NT2/D1 (cell line): Measurements from ENCODE around the gene ITGA1.
A peak's percentile ranks its signal among the peaks of the same experiment; 100 is the strongest.
"Not testable (repeated sequence)": the region's sequence is repeated elsewhere in the genome, so short reads cannot be mapped to it uniquely, and the experiment has no call there.

Experiments
- DNase-seq: peaks from one replicate; pipeline ENCODE4 v3.0.0-alpha.2; 2011; ENCODE audit warnings: low read depth, low spot score
- H3K27me3 ChIP-seq: 2 replicates; pipeline ENCODE4 v1.6.0; 2011; ENCODE audit warnings: mild to moderate bottlenecking; ENCODE audit not compliant: insufficient read length, insufficient read depth
- H3K36me3 ChIP-seq: 2 replicates; pipeline ENCODE4 v1.6.1; 2011; ENCODE audit warnings: mild to moderate bottlenecking, low read length, mixed read lengths; ENCODE audit not compliant: insufficient read depth, insufficient read length
- H3K4me1 ChIP-seq: 2 replicates; pipeline ENCODE4 v1.5.1; 2011; ENCODE audit not compliant: insufficient read depth, insufficient read length
- H3K4me3 ChIP-seq: 2 replicates; pipeline ENCODE4 v1.5.1; 2011; ENCODE audit warnings: low read depth; ENCODE audit not compliant: insufficient read length
- H3K9ac ChIP-seq: 2 replicates; pipeline ENCODE4 v1.6.0; 2011; ENCODE audit warnings: low read depth; ENCODE audit not compliant: insufficient read length
- H3K9me3 ChIP-seq: 2 replicates; pipeline ENCODE4 v1.5.1; 2011; ENCODE audit warnings: mild to moderate bottlenecking, low read length; ENCODE audit not compliant: insufficient read depth
- SUZ12 ChIP-seq: IDR thresholded peaks from 2 replicates; pipeline ENCODE4 v1.6.1; 2011; ENCODE audit not compliant: insufficient read length, insufficient read depth; ENCODE audit errors: extremely low read depth
- YY1 ChIP-seq: IDR thresholded peaks from 2 replicates; pipeline ENCODE4 v1.6.1; 2011; ENCODE audit not compliant: insufficient read length, insufficient read depth
- ZNF274 ChIP-seq: IDR thresholded peaks from 2 replicates; pipeline ENCODE4 v1.6.1; 2011; ENCODE audit warnings: mild to moderate bottlenecking, low read depth, low read length

The ITGA1 gene

GRCh38 chr5:52787600-52788504, at the start of gene ITGA1, which contains the start of gene PELO:
TSS of gene ITGA1 (plus strand) at chr5:52787916. CDS start at chr5:52788354, 438 bp downstream.
TSS of gene PELO (plus strand) at chr5:52787916. CDS start at chr5:52800395, 12,479 bp downstream.
- Histone ChIP-seq H3K9ac (peak within 1 kb of the TSS; percentile 58), H3K4me3 (peak within 1 kb of the TSS; percentile 49), H3K9me3 (no peaks in the 10 kb centered on the region), H3K36me3 (no peaks in the 10 kb centered on the region), H3K4me1 (no peaks in the 10 kb centered on the region), H3K27me3 (no peaks in the 10 kb centered on the region)
- TF ChIP-seq SUZ12 (no peak), ZNF274 (no peak), YY1 (no peak)
- DNase-seq = peak; percentile 35

GRCh38 chr5:52738095-52738506, 49.6 kb upstream of the ITGA1 start:
- no peak for TF ChIP-seq SUZ12
- TF ChIP-seq ZNF274 = no peak
- TF ChIP-seq YY1 = no peak
- DNase-seq = no peak
- H3K36me3 ChIP-seq = no peaks in the 10 kb centered on the region
- no peak overlapping the region for H3K9ac ChIP-seq
- no peak overlapping the region for H3K4me3 ChIP-seq
- no peaks in the 10 kb centered on the region for H3K4me1 ChIP-seq
- H3K9me3 ChIP-seq = no peaks in the 10 kb centered on the region
- H3K27me3 ChIP-seq = no peaks in the 10 kb centered on the region

- H3K9ac ChIP-seq = no peak overlapping the region
- no peak for DNase-seq
- no peak overlapping the region for H3K4me3 ChIP-seq
- H3K27me3 ChIP-seq = no peaks in the 10 kb centered on the region
- no peak for TF ChIP-seq YY1
- TF ChIP-seq SUZ12 = no peak
- no peak for TF ChIP-seq ZNF274
- no peaks in the 10 kb centered on the region for H3K36me3 ChIP-seq
- H3K4me1 ChIP-seq = no peaks in the 10 kb centered on the region
- H3K9me3 ChIP-seq = no peaks in the 10 kb centered on the region
These were observed 47.7 kb upstream of the ITGA1 start for GRCh38 chr5:52740007-52740406.

- H3K4me1 ChIP-seq = no peaks in the 10 kb centered on the region
- no peak for TF ChIP-seq ZNF274
- no peak for TF ChIP-seq SUZ12
- TF ChIP-seq YY1 = no peak
- no peaks in the 10 kb centered on the region for H3K9me3 ChIP-seq
- no peak overlapping the region for H3K9ac ChIP-seq
- no peak for DNase-seq
- H3K4me3 ChIP-seq = no peak overlapping the region
- H3K36me3 ChIP-seq = no peaks in the 10 kb centered on the region
- H3K27me3 ChIP-seq = no peaks in the 10 kb centered on the region
These were observed 44.7 kb upstream of the ITGA1 start for GRCh38 chr5:52743012-52743411.

- H3K27me3 ChIP-seq = no peaks in the 10 kb centered on the region
- H3K36me3 ChIP-seq = no peaks in the 10 kb centered on the region
- no peak for TF ChIP-seq ZNF274
- no peaks in the 10 kb centered on the region for H3K9me3 ChIP-seq
- DNase-seq = no peak
- no peak overlapping the region for H3K9ac ChIP-seq
- H3K4me1 ChIP-seq = no peaks in the 10 kb centered on the region
- H3K4me3 ChIP-seq = no peak overlapping the region
These were observed 44.2 kb upstream of the ITGA1 start for GRCh38 chr5:52743529-52743928.

GRCh38 chr5:52743970-52744369, 43.7 kb upstream of the ITGA1 start:
- Histone ChIP-seq H3K4me3 (no peak overlapping the region), H3K27me3 (no peaks in the 10 kb centered on the region), H3K36me3 (no peaks in the 10 kb centered on the region), H3K9me3 (no peaks in the 10 kb centered on the region), H3K4me1 (no peaks in the 10 kb centered on the region), H3K9ac (no peak overlapping the region)
- no peak for DNase-seq
- TF ChIP-seq SUZ12 = no peak
- no peak for TF ChIP-seq ZNF274
- TF ChIP-seq YY1 = no peak

GRCh38 chr5:52744867-52745458, 42.8 kb upstream of the ITGA1 start:
- not testable (repeated sequence) for H3K27me3 ChIP-seq, H3K4me3 ChIP-seq, H3K36me3 ChIP-seq, H3K9ac ChIP-seq, DNase-seq, H3K9me3 ChIP-seq, H3K4me1 ChIP-seq

- H3K9me3 ChIP-seq = no peaks in the 10 kb centered on the region
- H3K36me3 ChIP-seq = no peaks in the 10 kb centered on the region
- H3K27me3 ChIP-seq = no peaks in the 10 kb centered on the region
- H3K9ac ChIP-seq = no peak overlapping the region
- H3K4me3 ChIP-seq = no peak overlapping the region
- TF ChIP-seq SUZ12 (no peak), YY1 (no peak), ZNF274 (no peak)
- no peaks in the 10 kb centered on the region for H3K4me1 ChIP-seq
- no peak for DNase-seq
These were observed 41.2 kb upstream of the ITGA1 start for GRCh38 chr5:52746539-52746938.
